HG03571 (cell line): ENCODE data around the gene LAMA3.

ENCODE experiments used
- ATAC-seq: cut with Tn5 transposase; IDR thresholded peaks from one replicate; pipeline ENCODE4 v1.9.1; 2021; ENCODE audit not compliant: unreplicated experiment

Gene LAMA3

DNA sequence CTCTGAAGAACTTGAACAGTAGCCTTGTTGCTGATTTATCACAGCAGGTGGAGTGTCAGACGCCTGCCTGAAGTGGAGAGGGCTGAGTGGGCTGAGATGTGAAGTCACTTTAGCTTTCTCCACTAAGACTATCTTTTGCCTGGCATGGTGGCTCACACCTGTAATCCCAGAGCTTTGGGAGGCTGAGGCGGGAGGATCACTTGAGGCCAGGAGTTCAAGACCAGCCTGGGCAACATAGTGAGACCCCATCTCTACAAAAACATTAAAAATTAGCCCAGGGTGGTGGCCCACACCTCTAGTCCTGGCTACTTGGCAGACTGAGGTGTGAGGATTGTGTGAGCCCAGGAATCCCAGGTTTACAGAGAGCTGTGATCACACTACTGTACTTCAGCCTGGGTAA lies 264.7 kb downstream of the LAMA3 start:
- ATAC-seq: no peak

DNA sequence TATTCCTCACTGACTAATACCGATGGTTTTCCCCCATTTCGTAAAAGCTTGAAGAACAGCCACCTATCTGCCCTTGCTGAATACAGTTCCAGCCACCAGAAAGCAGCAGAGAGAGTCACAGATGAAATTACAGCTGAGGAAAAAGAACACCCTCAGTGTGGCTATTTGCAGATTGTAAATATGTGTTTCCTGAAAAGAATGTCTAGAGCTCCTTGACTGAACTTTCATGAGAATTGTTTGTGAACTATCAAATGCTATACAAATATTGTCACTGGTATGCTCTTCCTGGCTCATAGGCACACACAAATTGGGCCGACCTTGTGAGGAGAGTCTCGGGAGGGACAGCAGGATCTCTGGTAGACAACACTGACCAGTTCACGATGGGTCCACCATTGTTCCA lies 267.2 kb downstream of the LAMA3 start:
- ATAC-seq: no peak

DNA sequence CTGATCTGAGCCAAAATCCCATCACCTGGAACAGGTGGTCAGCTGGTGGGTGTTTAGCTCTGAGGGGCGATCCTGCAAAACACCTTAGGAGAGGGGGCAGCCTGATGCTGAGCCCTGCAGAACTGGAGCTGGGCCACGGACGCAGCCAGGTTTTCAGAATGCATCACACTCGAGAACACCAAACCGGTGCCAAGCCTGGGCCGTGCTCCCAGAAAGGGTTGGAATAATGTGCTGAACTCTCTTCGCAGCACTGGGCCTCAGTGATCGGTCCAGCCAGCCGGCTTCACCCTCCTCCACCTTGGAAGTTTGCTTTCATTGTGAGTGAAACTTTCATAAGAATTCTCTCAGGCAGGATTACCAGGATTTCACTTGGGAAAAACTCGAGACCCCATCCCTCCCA lies 268.8 kb downstream of the LAMA3 start:
- ATAC-seq: no peak

DNA sequence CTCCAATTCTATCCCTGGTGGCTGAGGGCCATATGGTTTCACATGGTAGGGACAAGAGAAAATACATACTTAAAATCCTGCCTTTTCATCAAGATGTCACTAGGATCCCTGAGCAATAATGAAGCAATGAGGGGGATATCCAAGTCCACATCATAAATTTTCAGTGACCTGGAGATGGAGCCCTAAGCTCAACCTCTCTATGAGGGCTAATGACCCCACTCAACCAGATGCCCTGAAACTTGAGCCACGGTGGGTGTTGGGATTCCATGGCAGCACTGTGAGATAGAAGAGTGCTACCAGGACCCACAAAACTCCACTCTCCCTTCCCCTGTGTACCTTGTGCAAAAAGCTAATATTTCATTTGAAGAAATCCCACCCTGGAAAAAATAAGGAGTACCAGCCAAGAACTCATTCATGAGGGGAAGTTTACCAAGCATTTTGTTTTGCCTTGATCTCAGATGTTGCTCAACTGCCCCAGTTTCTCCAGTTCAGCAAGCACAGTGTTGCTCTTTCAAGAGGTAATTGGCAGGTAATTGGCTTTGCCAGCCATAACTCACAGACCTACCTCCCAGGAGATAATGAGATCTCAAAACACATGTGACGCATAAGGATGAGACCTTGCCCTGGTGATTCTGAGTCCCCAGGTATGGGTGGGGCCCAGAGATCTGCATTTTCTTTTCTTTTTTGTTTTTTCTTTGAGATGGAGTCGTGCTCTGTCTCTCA lies 274.4 kb downstream of the LAMA3 start:
- no peak for ATAC-seq

DNA sequence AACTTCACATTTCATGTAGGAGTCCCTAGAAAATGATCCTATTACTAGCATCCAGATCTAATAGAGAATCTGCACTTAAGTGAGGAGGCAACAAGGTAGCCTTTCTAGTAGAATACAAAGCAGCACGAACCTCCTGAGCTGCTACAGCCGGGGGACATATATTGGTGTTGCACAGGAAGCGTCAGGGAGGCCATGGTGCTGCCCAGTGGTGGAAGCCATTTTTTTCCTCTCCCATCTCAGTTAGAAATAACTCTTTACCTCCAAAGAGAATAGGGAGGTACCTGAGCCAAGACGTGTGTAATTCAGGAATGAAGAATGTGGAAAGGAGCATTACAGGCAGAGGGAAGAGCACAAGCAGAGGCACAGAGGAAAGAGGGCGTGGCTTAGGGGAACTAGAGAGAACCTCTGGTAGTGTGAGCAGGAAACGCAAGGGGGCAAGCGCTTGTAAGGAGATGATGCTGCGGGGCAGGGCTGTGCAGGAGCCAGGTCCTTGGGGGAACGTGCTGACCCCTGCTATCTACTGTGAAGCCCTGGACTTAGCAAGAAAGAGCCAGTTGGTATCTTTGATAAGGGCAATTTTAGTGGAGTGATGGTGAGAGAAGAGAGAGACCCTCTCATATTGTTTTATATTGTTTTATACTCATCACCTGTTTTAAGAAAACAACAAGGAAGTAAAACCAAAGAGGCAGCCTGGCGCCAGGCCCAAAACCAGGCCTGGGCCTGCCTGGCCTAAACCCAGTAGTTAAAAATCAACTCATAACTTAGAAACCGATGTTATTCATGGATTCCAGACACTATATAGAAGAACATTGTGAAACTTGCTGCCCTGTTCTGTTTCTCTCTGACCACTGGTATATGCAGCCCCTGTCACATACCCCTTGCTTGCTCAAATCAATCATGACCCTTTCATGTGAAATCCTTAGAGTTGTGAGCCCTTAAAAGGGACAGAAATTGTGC lies 275.3 kb downstream of the LAMA3 start:
- no peak for ATAC-seq

DNA sequence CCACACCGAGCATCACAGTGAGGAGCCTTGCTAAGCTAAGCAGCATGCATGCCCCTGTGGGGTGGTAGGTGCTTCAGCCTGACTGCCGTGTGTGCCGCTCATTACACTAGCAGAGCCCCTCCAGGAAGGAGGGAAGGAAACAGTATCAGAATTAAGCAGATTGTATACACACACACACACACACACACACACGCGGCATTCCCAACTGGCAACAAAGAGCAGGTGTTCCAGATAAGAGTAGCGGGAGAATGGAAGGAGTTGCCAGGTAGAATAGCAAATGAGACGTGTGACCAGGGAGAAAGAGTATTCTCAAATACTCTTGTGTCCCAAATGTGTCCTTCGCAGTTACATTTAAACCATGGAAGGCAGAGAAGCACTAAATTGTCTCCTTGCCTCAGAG lies 277.7 kb downstream of the LAMA3 start:
- ATAC-seq: no peak

DNA sequence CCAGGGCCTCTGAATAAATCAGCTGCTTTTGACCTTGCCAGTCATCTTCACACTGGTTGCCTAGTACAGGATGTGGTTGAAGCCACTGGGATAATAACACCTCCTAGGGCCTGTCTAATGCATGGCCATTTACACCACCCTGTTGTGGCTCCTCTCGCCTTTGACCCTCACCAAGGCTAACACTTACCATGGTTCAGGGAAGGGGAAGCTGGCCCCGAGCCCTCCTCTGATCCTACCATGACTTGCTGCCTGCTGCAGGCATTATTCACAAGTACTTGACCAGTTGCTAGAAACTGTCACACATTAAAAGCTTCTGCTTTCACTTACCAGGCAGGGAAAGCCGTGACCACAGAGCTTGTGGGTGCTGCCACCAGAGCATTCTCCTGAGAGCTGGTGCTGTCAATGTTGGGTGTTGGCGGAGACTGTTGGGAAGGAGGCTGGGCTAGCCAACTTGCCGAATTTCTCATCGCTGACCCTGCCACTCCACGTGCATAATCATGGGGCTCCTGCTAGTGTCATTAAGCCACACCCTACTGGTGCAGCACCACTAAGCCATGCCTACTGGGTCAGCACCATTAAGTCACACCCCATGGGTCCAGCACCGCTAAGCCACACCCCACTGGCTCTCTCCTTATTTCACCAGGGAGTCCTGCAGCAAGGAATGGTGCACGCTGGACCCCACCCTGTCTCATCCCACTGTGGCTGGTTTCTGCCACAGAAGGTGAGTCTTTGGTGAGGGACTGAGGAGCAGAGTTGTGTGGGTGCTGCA lies 278.3 kb downstream of the LAMA3 start:
- peak; percentile 59 for ATAC-seq

DNA sequence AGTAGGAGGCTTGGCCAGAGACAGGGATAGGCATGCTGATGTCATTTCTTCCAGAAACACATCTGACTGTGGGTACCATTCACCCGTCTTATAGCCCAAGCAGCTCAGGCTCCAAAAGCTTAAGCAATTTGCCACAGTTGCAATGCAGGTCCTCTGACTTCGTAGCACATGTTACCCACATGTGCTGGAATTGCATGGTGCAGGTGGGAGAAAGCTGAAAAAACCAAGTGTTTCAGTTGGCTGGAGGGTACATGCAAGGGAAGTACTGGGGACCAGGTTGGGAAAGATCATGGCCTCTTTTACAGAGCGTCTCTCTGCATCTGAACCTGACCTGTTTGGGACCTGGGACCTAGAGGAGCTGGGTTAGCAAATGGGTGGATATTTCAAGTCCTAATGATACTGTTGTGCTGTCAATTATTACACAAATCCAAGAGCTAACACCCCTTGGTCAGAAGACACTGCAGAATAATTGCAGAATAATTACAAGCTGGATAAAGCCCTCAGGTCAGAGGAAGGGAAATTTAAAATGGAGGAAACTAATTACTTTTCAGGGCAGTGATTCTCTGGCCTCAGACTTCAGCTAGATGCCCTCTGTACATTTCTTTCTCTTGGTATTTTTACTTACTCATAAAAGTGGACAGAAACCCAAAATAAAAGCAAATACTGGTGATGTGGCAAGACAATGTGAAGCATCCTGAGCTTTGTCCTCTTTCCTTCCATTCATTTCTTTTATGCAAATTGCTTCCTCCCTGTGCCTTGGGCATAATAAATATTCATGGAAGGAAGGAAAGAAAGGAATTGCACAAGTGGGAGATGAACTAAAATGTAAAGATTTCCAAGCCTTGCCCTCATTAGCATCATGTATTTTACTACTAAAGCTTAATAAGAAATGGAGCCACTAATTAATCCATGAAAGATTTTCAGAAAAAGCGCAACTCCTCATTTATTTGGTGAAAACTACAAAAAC lies 279.7 kb downstream of the LAMA3 start:
- ATAC-seq: no peak

DNA sequence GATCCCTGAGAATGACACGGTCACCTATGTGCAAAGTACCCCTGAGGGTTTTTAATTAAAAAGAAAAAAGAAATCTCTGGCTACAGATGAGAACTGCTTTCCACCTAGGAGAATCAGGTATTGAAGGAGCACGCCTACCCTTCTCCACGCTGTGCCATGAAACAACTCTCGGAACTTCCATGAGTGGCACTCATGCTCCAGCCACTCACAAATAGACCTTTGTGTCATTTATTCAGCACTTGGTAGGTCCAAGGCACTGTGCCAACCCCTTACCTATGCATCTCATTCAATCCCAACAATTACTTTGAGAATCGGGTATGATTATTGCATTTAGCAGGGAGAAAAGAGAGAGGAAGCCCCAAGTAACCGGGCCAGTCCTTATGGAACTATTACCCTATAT lies 280.4 kb downstream of the LAMA3 start:
- ATAC-seq: no peak

DNA sequence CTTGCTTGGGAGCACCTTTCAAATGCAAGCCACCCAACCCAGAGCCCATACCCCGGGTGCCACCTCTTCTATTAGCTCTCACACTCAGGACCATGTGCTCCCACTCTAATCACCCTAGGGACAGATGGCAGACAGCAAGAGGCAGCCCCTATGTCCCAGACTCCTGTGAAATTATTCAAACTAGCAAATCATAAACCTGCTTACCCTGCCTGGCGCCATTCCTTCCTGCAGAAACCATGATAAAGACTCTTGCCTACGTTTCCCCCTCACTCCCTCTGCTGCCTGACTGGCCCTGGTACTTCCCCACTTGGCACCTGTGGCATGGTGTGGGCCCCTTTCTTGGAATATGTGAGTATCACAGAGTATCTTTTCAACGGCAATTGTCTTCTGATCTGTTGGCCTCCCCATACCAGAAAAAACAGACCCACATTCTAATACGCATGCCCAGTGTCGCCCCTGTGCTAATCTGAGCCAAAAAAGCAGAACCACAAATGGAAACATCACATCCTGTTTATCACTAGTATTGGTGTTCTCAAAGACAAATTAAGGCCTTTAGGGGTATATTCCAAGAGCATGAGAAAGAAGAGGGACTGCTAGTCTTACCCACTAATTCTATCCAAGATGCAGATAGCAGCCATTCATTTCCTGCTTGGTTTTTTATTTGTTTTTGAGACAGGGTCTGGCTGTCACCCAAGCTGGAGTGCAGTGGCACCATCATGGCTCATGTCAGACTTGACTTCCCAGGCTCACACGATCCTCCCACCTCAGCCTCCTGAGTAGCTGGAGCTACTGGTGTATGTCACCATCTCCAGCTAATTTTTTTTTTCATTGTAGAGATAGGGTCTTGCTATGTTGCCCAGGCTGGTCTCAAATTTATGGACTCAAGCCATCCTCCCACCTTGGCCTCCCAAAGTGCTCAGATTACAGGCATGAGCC lies 281.2 kb downstream of the LAMA3 start:
- ATAC-seq: no peak

DNA sequence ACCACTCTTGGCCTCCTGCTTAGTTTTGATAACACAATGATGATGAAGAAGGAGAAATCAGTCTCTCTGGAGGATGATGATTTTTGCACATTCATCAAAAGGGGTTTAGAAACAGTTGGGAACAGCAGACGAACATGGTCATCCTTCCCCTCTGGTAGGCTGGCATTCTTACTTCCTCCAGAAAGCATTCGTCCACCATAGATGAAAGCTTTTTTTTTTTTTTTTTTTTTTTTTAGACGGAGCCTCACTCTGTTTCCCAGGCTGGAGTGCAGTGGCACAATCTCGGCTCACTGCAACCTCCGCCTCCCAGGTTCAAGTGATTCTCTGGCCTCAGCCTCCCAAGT lies 281.8 kb downstream of the LAMA3 start:
- no peak for ATAC-seq

DNA sequence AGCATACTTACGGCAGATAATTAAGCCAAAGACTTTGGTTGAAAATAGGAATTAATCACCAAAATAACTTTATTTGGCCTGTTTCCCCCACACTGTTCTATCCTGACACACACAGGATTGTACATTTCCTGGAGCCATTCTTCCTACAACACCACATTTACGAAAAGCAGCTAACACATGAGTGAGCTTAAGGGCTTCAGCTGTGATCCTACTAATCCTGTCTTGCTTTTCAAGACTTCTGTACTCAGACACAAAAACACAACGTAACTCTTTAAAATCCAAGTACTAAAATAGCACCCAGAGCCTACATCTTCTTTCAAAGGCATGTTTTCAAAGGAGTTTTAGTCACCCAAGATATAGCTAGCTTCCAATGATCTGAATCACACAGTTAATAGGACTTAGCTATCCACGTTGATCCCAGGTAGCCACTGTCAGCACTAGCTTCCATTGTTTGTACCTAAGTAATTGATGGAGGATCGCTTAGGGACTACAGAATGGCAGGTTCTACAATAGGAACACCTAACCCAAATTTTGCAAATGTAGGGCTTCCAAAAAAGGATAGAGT lies 282.5 kb downstream of the LAMA3 start:
- ATAC-seq: no peak

DNA sequence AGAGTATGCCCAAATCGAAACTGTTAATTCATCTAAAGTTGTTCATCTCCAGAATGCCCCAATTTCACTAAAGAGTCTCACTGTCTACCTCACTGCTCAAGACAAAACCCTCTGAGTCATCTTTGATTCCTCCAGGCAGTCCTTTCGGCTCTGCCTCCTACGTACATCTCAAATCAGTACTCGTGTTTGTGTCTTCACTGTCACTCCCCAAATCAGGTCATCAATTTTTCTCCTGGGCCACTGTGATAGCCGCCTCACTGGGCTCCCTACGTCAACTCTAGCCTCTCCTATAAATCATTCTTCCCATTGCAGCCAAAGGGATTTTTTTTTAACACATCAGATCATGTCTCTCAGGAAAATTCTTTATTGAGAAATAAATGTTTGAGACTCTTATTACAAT lies 283.2 kb downstream of the LAMA3 start:
- ATAC-seq: no peak

DNA sequence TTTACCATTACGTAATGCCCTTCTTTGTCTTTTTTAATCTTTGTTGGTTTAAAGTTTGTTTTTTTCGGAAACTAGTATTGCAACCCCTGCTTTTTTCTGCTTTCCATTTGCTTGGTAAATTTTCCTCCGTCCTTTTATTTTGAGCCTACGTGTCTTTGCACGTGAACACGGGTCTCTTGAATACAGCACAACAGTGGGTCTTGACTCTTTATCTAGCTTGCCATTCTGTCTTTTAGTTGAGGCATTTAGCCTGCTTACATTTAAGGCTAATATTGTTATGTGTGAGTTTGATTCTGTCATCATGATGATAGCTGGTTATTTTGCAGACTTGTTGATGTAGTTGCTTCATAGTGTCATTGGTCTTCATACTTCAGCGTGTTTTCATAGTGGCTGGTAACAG lies 287.9 kb downstream of the LAMA3 start:
- no peak for ATAC-seq

DNA sequence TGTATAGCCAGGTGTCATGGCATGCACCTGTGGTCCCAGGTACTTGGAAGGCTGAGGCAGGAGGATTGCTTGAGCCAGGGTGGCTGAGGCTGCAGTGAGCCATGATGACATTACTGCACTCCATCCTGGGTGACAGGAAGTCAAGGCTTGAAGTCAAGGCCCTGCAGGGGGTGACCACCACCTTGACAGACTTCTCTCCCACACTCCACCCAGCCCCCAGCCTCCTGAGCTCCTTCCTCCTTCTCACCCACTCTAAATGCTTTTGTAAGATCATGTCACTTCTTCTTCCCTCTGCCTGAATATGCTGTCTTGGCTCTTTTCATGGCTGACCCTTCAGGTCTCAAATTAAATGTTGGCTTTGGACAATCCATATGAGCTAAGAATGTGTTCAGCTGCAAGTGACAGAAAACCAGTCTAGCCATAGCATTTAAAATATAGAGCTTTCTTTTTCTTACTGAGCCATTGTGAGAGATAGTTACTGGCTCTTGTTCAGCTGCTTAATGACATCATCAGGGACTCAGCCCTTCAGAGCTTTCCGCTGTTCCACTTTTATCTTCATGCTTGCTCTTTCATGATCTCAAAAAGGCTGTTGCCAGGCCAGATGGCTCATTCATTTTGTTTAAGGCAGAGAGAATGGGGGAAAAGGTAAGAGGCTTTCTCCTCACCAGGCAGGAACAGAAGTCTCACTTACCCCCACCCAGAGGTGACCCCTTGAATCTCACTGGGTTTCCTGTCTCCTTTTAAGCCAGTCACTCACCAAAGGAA lies 288.6 kb downstream of the LAMA3 start:
- ATAC-seq: no peak

DNA sequence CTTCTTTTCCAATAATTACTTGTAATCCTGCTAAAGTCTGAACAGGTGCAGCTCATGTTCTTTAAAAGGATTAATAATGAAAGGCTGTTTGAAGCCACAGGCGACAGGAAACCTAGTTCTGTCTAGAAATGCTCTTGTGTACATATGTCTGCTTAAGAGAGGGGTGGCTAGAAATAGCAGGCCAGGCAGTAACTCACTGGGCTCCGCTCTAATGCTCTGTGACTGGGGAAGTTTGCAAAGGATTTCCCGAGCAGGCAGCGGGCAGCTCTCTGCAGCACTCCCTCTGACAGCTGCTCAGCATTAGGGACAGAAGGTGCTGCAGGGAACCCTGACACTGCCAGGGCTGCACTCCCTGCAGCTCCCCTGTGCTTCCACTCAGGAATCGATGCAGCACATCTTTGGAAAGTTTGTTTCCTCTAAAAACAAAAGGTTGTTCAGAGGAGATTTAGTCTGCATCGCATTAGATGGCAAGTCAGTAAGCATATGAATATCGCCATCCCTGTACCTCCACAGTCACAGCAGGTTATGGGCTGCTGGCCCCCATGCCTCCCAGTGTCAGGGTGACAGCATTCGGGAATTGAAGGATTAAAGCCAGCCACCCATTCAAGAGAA lies 292.2 kb downstream of the LAMA3 start:
- peak; percentile 80 for ATAC-seq

DNA sequence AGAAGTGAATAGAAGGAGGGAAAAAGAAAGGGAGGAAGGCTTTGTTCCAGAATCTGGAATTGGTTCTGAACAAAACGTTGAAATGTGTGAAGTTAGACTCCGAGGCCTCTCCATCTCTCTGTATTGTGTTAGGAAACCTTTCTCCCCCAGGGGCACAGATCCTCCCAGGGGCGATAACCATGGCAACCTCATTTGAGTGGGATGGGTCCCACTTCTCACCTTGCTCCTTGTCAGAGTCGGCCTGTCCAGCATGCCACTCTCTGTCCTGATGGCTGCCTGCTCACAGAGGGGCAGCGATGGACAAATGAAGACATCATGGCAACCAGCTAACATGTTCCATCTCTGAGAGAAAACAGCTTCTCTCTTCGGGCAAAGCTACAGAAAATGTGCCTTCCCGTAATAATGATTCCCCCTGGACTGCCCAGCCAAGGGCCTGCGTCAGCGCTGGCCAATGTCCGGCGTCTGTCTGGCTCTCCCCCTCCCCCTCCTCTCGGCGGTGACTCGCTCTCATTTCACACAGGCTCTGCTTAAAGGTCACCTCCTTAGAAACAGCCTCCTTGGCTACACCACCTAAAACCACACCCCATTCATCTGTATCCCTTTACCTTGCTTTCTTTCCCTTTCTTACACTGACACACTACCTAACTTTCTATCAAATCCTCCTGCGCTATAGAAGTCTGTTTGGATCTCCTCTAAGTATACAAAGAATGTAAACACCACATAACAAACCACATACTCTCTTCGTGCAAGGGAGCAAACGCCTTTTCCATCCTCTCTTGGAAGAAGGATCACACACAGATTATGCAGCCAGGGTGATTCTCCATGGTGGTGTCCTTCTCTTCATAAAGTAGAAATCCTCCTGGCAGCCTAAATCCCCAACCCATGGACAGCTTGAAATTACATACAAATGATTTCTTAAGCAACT lies 293.2 kb downstream of the LAMA3 start:
- no peak for ATAC-seq
